Fibroblast of pulmonary artery (primary cell): ENCODE results near the gene SRSF2.
A peak's percentile ranks its signal among the peaks of the same experiment; 100 is the strongest.

Experiments
- DNase-seq: peaks from one replicate; pipeline ENCODE4 v3.0.0-alpha.2; 2010; ENCODE audit warnings: low read depth
- H3K4me3 ChIP-seq: replicated peaks from 2 replicates; pipeline ENCODE4 v1.5.1; 2011; ENCODE audit warnings: low read depth, mild to moderate bottlenecking, control low read depth, low read length, moderate library complexity
- TF ChIP-seq, protein P1 (sequence below): IDR thresholded peaks from 2 replicates; pipeline ENCODE4 v1.5.1; 2011; ENCODE audit warnings: mild to moderate bottlenecking, control low read depth, low read length, inconsistent platforms; ENCODE audit errors: missing control alignments

Gene SRSF2, protein sequence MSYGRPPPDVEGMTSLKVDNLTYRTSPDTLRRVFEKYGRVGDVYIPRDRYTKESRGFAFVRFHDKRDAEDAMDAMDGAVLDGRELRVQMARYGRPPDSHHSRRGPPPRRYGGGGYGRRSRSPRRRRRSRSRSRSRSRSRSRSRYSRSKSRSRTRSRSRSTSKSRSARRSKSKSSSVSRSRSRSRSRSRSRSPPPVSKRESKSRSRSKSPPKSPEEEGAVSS

DNA sequence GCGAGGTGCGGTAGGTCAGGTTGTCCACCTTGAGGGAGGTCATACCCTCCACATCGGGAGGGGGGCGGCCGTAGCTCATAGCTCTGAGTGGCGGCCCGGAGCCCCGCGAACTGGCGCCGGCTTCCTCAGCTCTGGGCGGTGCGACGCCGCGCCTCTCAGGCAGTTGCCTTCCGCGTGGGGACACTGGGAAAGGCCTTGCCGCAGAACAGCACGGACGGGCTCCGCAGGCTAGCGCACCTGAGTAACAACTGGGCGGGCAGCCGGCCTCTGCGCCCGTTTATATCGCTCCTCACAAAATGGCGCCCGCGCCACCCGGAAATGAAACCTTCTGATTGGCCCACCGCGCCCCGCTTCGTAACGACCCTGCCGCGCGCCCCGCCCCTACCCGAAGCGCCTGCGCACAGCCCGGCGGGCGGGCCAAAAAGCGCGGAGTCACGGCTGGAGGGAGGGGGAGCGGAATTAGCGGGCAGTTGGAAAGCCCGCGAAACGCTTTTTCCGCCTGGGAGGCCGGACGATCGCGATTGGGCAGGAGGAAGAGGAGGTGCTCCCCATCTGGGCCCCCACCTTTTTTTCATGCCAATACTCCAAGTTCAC is at the start of gene SRSF2:
TSS of gene SRSF2 (minus strand) at position 250 of the 594 bp plus-strand sequence. CDS start at position 79, 171 bp downstream.
- peak within 1 kb of the TSS; percentile 95 for H3K4me3 ChIP-seq
- TF ChIP-seq, protein P1, sequence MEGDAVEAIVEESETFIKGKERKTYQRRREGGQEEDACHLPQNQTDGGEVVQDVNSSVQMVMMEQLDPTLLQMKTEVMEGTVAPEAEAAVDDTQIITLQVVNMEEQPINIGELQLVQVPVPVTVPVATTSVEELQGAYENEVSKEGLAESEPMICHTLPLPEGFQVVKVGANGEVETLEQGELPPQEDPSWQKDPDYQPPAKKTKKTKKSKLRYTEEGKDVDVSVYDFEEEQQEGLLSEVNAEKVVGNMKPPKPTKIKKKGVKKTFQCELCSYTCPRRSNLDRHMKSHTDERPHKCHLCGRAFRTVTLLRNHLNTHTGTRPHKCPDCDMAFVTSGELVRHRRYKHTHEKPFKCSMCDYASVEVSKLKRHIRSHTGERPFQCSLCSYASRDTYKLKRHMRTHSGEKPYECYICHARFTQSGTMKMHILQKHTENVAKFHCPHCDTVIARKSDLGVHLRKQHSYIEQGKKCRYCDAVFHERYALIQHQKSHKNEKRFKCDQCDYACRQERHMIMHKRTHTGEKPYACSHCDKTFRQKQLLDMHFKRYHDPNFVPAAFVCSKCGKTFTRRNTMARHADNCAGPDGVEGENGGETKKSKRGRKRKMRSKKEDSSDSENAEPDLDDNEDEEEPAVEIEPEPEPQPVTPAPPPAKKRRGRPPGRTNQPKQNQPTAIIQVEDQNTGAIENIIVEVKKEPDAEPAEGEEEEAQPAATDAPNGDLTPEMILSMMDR = no peak
- peak; percentile 99 for DNase-seq

DNA sequence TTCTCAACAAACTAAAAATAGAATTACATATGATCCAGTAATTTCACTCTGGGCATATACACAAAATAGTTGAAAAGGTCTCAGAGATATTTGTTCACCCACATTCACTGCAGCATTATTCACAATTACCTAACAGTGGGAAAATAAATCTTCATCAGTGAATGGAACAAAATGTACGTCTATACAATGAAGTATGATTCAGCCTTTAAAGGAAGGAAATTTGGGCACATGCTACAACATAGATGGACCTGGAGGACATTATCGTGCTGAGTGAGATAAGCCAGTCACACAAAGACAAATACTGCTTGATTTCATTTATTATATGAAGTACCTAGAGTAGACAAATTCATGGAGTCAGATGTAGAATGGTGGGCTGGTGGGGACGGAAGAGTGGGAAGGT is 47.8 kb upstream of the SRSF2 start:
- H3K4me3 ChIP-seq = no peak overlapping the region
- TF ChIP-seq, protein P1 = no peak
- no peak for DNase-seq

DNA sequence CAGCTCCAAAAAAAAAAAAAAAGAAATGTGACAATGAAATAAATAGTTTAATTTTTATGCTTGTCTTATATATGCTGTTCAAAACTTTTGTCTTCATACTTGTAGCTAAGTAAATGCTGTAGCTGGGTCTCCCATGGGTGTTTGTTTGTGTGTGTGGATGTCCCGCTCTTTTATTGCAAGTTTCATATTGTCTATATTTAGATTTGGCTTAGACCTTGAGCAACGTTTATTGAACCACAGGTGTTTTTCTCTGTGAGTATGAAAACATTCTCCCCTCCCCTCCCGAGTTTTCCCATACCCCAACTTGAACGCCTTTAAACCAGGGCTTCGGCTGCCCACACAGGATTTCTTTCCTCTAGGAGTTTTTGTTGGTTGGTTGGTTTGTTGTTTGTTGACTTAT is 46.0 kb upstream of the SRSF2 start:
- no peak for DNase-seq
- TF ChIP-seq, protein P1 = no peak
- no peak overlapping the region for H3K4me3 ChIP-seq

GRCh38 chr17:76781056-76781982 is 44.2 kb upstream of the SRSF2 start:
- DNase-seq = no peak
- TF ChIP-seq, protein P1 = no peak
- H3K4me3 ChIP-seq = no peak overlapping the region

- TF ChIP-seq, protein P1 = no peak
- H3K4me3 ChIP-seq = no peak overlapping the region
- DNase-seq = no peak
Observed at GRCh38 chr17:76775021-76775600, 38.0 kb upstream of the SRSF2 start.

DNA sequence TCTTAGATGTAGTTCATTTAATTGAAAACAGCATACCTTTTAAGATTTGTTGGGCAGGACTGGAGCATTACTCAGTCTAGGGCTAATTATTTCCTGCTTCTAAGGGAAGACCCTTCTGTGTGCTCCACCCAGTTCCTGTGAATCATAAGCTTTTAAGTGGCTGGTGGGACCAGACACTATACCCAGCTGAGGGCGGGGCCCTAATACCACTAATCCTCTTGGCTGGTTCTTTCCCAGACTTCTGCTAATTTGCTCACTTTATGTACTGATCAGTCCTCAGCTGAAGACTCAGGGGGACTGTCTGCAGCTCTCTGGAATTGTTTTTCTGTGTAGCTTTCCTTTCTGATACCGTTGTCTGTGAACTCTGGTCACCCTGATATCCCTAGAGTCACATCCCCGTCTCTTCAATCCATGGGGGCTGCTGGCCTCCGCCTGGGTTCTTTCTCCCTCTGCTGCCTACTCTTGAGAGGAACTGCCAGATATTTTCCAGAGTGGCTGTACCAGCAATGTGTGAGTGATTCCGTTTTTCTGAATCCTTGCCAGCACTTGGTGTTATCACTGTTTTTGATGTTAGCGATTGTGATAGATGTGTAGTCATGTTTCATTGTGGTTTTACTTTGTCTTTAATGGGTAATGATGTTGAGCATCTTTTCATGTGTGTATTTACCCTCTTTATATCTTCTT is 35.9 kb upstream of the SRSF2 start:
- peak; percentile 60 for DNase-seq
- no peak overlapping the region for H3K4me3 ChIP-seq

More for the DNA sequence above, 35.9 kb upstream of the SRSF2 start:
- TF ChIP-seq, protein P1 = no peak
